Measurements from ENCODE around the gene CAMK1D.
"Not testable (repeated sequence)": the region's sequence is repeated elsewhere in the genome, so short reads cannot be mapped to it uniquely, and the experiment has no call there.

Gene CAMK1D

DNA sequence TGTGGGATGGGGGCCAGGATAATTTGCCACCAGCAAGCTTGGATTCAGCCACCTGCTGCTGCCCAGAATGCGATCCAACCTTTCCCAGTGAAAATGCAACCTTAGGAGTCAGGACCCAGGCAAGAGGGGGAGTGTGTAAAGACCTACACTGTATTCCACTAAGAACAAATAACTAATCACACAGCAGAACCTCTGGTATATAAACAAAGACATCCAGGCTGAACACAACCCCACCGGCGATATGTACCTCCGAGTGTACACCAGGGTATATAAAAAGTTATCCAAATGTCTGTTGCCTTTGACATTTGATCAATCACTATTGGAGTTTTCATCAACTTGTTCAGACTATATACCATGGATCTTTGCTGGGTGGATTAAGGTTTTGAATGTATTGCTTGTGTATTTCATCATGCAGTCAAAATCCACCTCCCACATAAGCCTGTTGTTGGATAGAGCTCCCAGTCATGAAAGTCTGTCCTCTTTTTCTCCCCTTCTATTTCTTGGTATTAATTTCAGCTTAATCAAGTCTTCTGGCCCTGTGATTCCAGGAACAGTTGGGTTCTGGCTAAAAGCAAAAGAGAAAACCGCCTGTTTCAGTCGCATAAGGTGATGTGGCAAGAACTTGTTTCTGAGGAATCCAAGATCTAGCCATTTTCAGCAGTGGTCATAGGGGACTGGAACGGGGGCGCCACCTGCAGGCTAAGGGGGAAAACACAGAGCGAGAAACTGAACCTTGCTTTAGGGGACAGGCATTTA, 361.4 kb downstream of the CAMK1D start:
- TF ChIP-seq, protein P1, sequence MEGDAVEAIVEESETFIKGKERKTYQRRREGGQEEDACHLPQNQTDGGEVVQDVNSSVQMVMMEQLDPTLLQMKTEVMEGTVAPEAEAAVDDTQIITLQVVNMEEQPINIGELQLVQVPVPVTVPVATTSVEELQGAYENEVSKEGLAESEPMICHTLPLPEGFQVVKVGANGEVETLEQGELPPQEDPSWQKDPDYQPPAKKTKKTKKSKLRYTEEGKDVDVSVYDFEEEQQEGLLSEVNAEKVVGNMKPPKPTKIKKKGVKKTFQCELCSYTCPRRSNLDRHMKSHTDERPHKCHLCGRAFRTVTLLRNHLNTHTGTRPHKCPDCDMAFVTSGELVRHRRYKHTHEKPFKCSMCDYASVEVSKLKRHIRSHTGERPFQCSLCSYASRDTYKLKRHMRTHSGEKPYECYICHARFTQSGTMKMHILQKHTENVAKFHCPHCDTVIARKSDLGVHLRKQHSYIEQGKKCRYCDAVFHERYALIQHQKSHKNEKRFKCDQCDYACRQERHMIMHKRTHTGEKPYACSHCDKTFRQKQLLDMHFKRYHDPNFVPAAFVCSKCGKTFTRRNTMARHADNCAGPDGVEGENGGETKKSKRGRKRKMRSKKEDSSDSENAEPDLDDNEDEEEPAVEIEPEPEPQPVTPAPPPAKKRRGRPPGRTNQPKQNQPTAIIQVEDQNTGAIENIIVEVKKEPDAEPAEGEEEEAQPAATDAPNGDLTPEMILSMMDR (conservative IDR thresholded peaks at IDR 0.05): peak; percentile 95
- H3K27ac ChIP-seq: peak overlapping the region; percentile 26; the same call in 1 of the 2 replicates

GRCh38 chr10:12711350-12711708, 362.0 kb downstream of the CAMK1D start:
- TF ChIP-seq, protein P1 (conservative IDR thresholded peaks at IDR 0.05): peak; percentile 58
- H3K27ac ChIP-seq: no peak overlapping the region

- H3K27ac ChIP-seq: no peak overlapping the region
- TF ChIP-seq, protein P1 (conservative IDR thresholded peaks at IDR 0.05): no peak
Measured at GRCh38 chr10:12712293-12712983, 363.1 kb downstream of the CAMK1D start.

DNA sequence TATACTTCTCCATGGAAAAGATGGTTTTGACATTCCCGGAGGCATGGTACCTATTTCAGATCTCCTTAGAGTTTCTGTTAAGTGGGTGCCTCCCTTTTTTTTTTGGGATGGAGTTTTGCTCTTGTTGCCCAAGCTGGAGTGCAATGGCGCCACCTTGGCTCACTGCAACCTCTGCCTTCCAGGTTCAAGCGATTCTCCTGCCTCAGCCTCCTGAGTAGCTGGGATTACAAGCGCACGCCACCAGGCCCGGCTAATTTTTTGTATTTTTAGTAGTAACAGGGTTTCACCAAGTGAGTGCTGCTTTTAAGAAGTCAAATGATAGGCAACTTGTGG, 363.6 kb downstream of the CAMK1D start:
- H3K27ac ChIP-seq: not testable (repeated sequence)

- TF ChIP-seq, protein P1 (conservative IDR thresholded peaks at IDR 0.05): no peak
- H3K27ac ChIP-seq: no peak overlapping the region
Measured at GRCh38 chr10:12716042-12716441, 366.7 kb downstream of the CAMK1D start.

GRCh38 chr10:12717981-12718707, 368.8 kb downstream of the CAMK1D start:
- TF ChIP-seq, protein P1 (conservative IDR thresholded peaks at IDR 0.05): peak; percentile 40; the same call in 1 of the 2 replicates
- no peak overlapping the region for H3K27ac ChIP-seq

GRCh38 chr10:12719365-12719764, 370.0 kb downstream of the CAMK1D start:
- TF ChIP-seq, protein P1 (conservative IDR thresholded peaks at IDR 0.05): no peak
- peak overlapping the region; percentile 66 for H3K27ac ChIP-seq

Measured in VCaP (cell line).